Measurements from ENCODE around the gene CALML6.

CALML6 gene

GRCh38 chr1:1875932-1876331 is 39.1 kb upstream of the CALML6 start:
- no peak overlapping the region for H3K4me3 ChIP-seq (replicated peaks in 1 of 2; ENCODE audit: low read depth in 2 of 2, low read length in 2 of 2)
- no peak for TF ChIP-seq CTCF (IDR thresholded peaks at IDR 0.05; ENCODE audit: low read depth, low read length)
- DNase-seq (ENCODE audit: low read depth in 2 of 2) = no peak

GRCh38 chr1:1876335-1876930 is 38.6 kb upstream of the CALML6 start:
- DNase-seq (ENCODE audit: low read depth in 2 of 2) = peak in 1 of 2 donors; percentile 41
- H3K4me3 ChIP-seq (replicated peaks in 1 of 2; ENCODE audit: low read depth in 2 of 2, low read length in 2 of 2) = no peak overlapping the region
- TF ChIP-seq CTCF (IDR thresholded peaks at IDR 0.05; ENCODE audit: low read depth, low read length) = no peak

- DNase-seq (ENCODE audit: low read depth in 2 of 2) = no peak
- TF ChIP-seq CTCF (IDR thresholded peaks at IDR 0.05; ENCODE audit: low read depth, low read length) = no peak
- H3K4me3 ChIP-seq (replicated peaks in 1 of 2; ENCODE audit: low read depth in 2 of 2, low read length in 2 of 2) = no peak overlapping the region
These were observed 37.1 kb upstream of the CALML6 start for GRCh38 chr1:1877865-1878436.

GRCh38 chr1:1879942-1880341 is 35.1 kb upstream of the CALML6 start:
- no peak for DNase-seq (ENCODE audit: low read depth in 2 of 2)
- TF ChIP-seq CTCF (IDR thresholded peaks at IDR 0.05; ENCODE audit: low read depth, low read length) = no peak
- no peak overlapping the region for H3K4me3 ChIP-seq (replicated peaks in 1 of 2; ENCODE audit: low read depth in 2 of 2, low read length in 2 of 2)

- no peak for TF ChIP-seq CTCF (IDR thresholded peaks at IDR 0.05; ENCODE audit: low read depth, low read length)
- DNase-seq (ENCODE audit: low read depth in 2 of 2) = no peak
- no peak overlapping the region for H3K4me3 ChIP-seq (replicated peaks in 1 of 2; ENCODE audit: low read depth in 2 of 2, low read length in 2 of 2)
These were observed 34.3 kb upstream of the CALML6 start for GRCh38 chr1:1880617-1881312.

- DNase-seq (ENCODE audit: low read depth in 2 of 2) = no peak
- no peak overlapping the region for H3K4me3 ChIP-seq (replicated peaks in 1 of 2; ENCODE audit: low read depth in 2 of 2, low read length in 2 of 2)
- TF ChIP-seq CTCF (IDR thresholded peaks at IDR 0.05; ENCODE audit: low read depth, low read length) = no peak
These were observed 33.3 kb upstream of the CALML6 start for GRCh38 chr1:1881727-1882126.
